Immature natural killer cell (primary cell): ENCODE results near the gene FIP1L1. TPM values are rescaled to one million over a fixed set of nuclear protein-coding genes. Genes with fewer than 3 reads are reported as not detected.
"Not testable (repeated sequence)": the region's sequence is repeated elsewhere in the genome, so short reads cannot be mapped to it uniquely, and the experiment has no call there.

Experiments used
- DNase-seq, 3 donors: peaks; one replicate each; pipeline ENCODE4 v3.0.0; 2022; ENCODE audit warnings: mixed read lengths in 1 of 3
- H3K27ac Mint-ChIP-seq, 6 donors: one replicate each; pipeline ENCODE4 v1.8.0; 2020; ENCODE audit warnings: mixed read lengths in 6 of 6, mild to moderate bottlenecking in 5 of 6, inconsistent platforms in 4 of 6, moderate library complexity in 3 of 6
- H3K27me3 Mint-ChIP-seq, 3 donors: one replicate each; pipeline ENCODE4 v1.8.0; 2020 to 2021; ENCODE audit warnings: low read depth in 3 of 3, mild to moderate bottlenecking in 3 of 3, mixed read lengths in 3 of 3, moderate library complexity in 3 of 3, inconsistent platforms in 1 of 3
- H3K36me3 Mint-ChIP-seq, 3 donors: one replicate each; pipeline ENCODE4 v1.8.0; 2020; ENCODE audit warnings: mixed read lengths in 3 of 3, inconsistent platforms in 2 of 3, mild to moderate bottlenecking in 2 of 3
- H3K4me1 Mint-ChIP-seq, 2 donors: one replicate each; pipeline ENCODE4 v1.8.0; 2020; ENCODE audit warnings: inconsistent platforms in 2 of 2, mild to moderate bottlenecking in 2 of 2, mixed read lengths in 2 of 2, moderate library complexity in 1 of 2
- H3K4me3 Mint-ChIP-seq, 5 donors: one replicate each; pipeline ENCODE4 v1.8.0; 2020; ENCODE audit warnings: mild to moderate bottlenecking in 5 of 5, mixed read lengths in 5 of 5, inconsistent platforms in 3 of 5, moderate library complexity in 3 of 5
- H3K9me3 Mint-ChIP-seq, 6 donors: one replicate each; pipeline ENCODE4 v1.8.0; 2020; ENCODE audit warnings: mild to moderate bottlenecking in 6 of 6, mixed read lengths in 6 of 6, inconsistent platforms in 4 of 6, moderate library complexity in 3 of 6
- polyA plus RNA-seq, 3 donors: library from polyadenylated mRNA; unstranded; fragments of 300-500 nt; fragmentation: Illumina TruSeq; gene quantifications; one replicate each; pipeline ENCODE4 v1.2.3, GENCODE V29; 2021

The FIP1L1 gene
- polyA plus RNA-seq, 3 donors from 2014 or later, result 43.3 to 75.8 (median 75.3) TPM

- Mint-ChIP-seq H3K9me3 (peaks cover 6 to 12% (median 9%) of the 10 kb centered on the region in 6 donors), H3K4me1 (no peaks in the 10 kb centered on the region), H3K36me3 (peaks cover 28 to 41% (median 29%) of the 10 kb centered on the region in 3 donors), H3K4me3 (no peak overlapping the region), H3K27ac (no peak overlapping the region), H3K27me3 (peaks cover 0 to 6% (median 5%) of the 10 kb centered on the region in 3 donors)
- DNase-seq, result no peak
Observed at GRCh38 chr4:53463340-53463739, 85.9 kb downstream of the FIP1L1 start.

- H3K4me1 Mint-ChIP-seq, result no peaks in the 10 kb centered on the region
- H3K27ac Mint-ChIP-seq, result no peak overlapping the region
- H3K27me3 Mint-ChIP-seq, result peaks cover 0 to 6% (median 5%) of the 10 kb centered on the region in 3 donors
Observed at GRCh38 chr4:53465281-53465680, 87.8 kb downstream of the FIP1L1 start.

GRCh38 chr4:53465891-53466290 lies 88.5 kb downstream of the FIP1L1 start:
- peaks cover 0 to 6% (median 5%) of the 10 kb centered on the region in 3 donors for H3K27me3 Mint-ChIP-seq
- H3K4me3 Mint-ChIP-seq, result no peak overlapping the region
- H3K27ac Mint-ChIP-seq, result no peak overlapping the region
- no peak for DNase-seq
- peaks cover 14 to 23% (median 22%) of the 10 kb centered on the region in 3 donors for H3K36me3 Mint-ChIP-seq
- no peaks in the 10 kb centered on the region for H3K4me1 Mint-ChIP-seq
- H3K9me3 Mint-ChIP-seq, result peaks cover 10 to 26% (median 21%) of the 10 kb centered on the region in 6 donors

More at GRCh38 chr4:53465281-53465680, 87.8 kb downstream of the FIP1L1 start:
- Mint-ChIP-seq H3K9me3 (peaks cover 10 to 25% (median 20%) of the 10 kb centered on the region in 6 donors), H3K4me3 (no peak overlapping the region), H3K36me3 (peaks cover 18 to 27% (median 26%) of the 10 kb centered on the region in 3 donors)
- DNase-seq, result no peak

GRCh38 chr4:53466576-53466975 lies 89.1 kb downstream of the FIP1L1 start:
- not testable (repeated sequence) for DNase-seq, H3K27me3 Mint-ChIP-seq, H3K27ac Mint-ChIP-seq, H3K4me1 Mint-ChIP-seq, H3K4me3 Mint-ChIP-seq
- peaks cover 10 to 18% (median 16%) of the 10 kb centered on the region in 3 donors for H3K36me3 Mint-ChIP-seq
- H3K9me3 Mint-ChIP-seq, result peaks cover 10 to 29% (median 25%) of the 10 kb centered on the region in 6 donors

GRCh38 chr4:53476232-53477037 lies 99.0 kb downstream of the FIP1L1 start:
- DNase-seq, result no peak
- Mint-ChIP-seq H3K9me3 (peaks cover 0 to 14% (median 9%) of the 10 kb centered on the region in 6 donors), H3K4me3 (no peak overlapping the region), H3K27ac (no peak overlapping the region), H3K36me3 (no peaks in the 10 kb centered on the region), H3K27me3 (peaks cover 0 to 1% (median 1%) of the 10 kb centered on the region in 3 donors), H3K4me1 (no peaks in the 10 kb centered on the region)

GRCh38 chr4:53477038-53477565 lies 99.7 kb downstream of the FIP1L1 start:
- DNase-seq, result no peak
- no peak overlapping the region for H3K27ac Mint-ChIP-seq
- no peak overlapping the region for H3K4me3 Mint-ChIP-seq
- peaks cover 0 to 11% (median 7%) of the 10 kb centered on the region in 6 donors for H3K9me3 Mint-ChIP-seq
- H3K36me3 Mint-ChIP-seq, result no peaks in the 10 kb centered on the region
- H3K4me1 Mint-ChIP-seq, result no peaks in the 10 kb centered on the region
- H3K27me3 Mint-ChIP-seq, result peaks cover 1 to 2% (median 2%) of the 10 kb centered on the region in 3 donors

GRCh38 chr4:53477636-53478035 lies 100.2 kb downstream of the FIP1L1 start:
- DNase-seq, result no peak
- Mint-ChIP-seq H3K36me3 (no peaks in the 10 kb centered on the region), H3K4me1 (no peaks in the 10 kb centered on the region), H3K4me3 (no peak overlapping the region), H3K27ac (no peak overlapping the region), H3K9me3 (peaks cover 0 to 9% (median 4%) of the 10 kb centered on the region in 6 donors), H3K27me3 (peaks cover 1 to 2% (median 2%) of the 10 kb centered on the region in 3 donors)

GRCh38 chr4:53478671-53479456 lies 101.4 kb downstream of the FIP1L1 start:
- Mint-ChIP-seq H3K9me3 (no peaks in the 10 kb centered on the region), H3K36me3 (no peaks in the 10 kb centered on the region), H3K4me3 (no peak overlapping the region), H3K4me1 (no peaks in the 10 kb centered on the region), H3K27me3 (peaks cover 1 to 2% (median 2%) of the 10 kb centered on the region in 3 donors), H3K27ac (no peak overlapping the region)
- DNase-seq, result no peak

- H3K27ac Mint-ChIP-seq, result no peak overlapping the region
- H3K9me3 Mint-ChIP-seq, result no peaks in the 10 kb centered on the region
- H3K27me3 Mint-ChIP-seq, result peaks cover 1 to 2% (median 2%) of the 10 kb centered on the region in 3 donors
- H3K4me3 Mint-ChIP-seq, result no peak overlapping the region
- DNase-seq, result no peak
- H3K4me1 Mint-ChIP-seq, result no peaks in the 10 kb centered on the region
- no peaks in the 10 kb centered on the region for H3K36me3 Mint-ChIP-seq
Observed at GRCh38 chr4:53479736-53480525, 102.5 kb downstream of the FIP1L1 start.

- Mint-ChIP-seq H3K4me1 (no peaks in the 10 kb centered on the region), H3K9me3 (no peaks in the 10 kb centered on the region), H3K36me3 (no peaks in the 10 kb centered on the region), H3K27ac (no peak overlapping the region), H3K4me3 (no peak overlapping the region), H3K27me3 (peaks cover 1 to 2% (median 2%) of the 10 kb centered on the region in 3 donors)
- no peak for DNase-seq
Observed at GRCh38 chr4:53480909-53481308, 103.5 kb downstream of the FIP1L1 start.

GRCh38 chr4:53481586-53481985 lies 104.1 kb downstream of the FIP1L1 start:
- no peak for DNase-seq
- Mint-ChIP-seq H3K36me3 (no peaks in the 10 kb centered on the region), H3K4me1 (no peaks in the 10 kb centered on the region), H3K9me3 (no peaks in the 10 kb centered on the region), H3K27me3 (peaks cover 1 to 6% (median 2%) of the 10 kb centered on the region in 3 donors), H3K4me3 (no peak overlapping the region), H3K27ac (no peak overlapping the region)

GRCh38 chr4:53483250-53483649 lies 105.8 kb downstream of the FIP1L1 start:
- DNase-seq, result no peak
- Mint-ChIP-seq H3K4me3 (no peak overlapping the region), H3K4me1 (no peaks in the 10 kb centered on the region), H3K36me3 (no peaks in the 10 kb centered on the region), H3K9me3 (no peaks in the 10 kb centered on the region), H3K27ac (no peak overlapping the region), H3K27me3 (peaks cover 1 to 11% (median 2%) of the 10 kb centered on the region in 3 donors)

- Mint-ChIP-seq H3K27ac (no peak overlapping the region), H3K4me3 (no peak overlapping the region), H3K4me1 (no peaks in the 10 kb centered on the region), H3K36me3 (no peaks in the 10 kb centered on the region), H3K27me3 (peaks cover 0 to 11% (median 2%) of the 10 kb centered on the region in 3 donors), H3K9me3 (no peaks in the 10 kb centered on the region)
- no peak for DNase-seq
Observed at GRCh38 chr4:53484911-53485657, 107.6 kb downstream of the FIP1L1 start.
